NB4 (cell line): ENCODE measurements around the gene MEGF11.

Experiments used
- MYC ChIP-seq: IDR thresholded peaks from 2 replicates; pipeline ENCODE4 v1.6.1; 2011; ENCODE audit warnings: low read depth, low read length
- POLR2A ChIP-seq: IDR thresholded peaks from 2 replicates; pipeline ENCODE4 v1.6.1; 2011; ENCODE audit warnings: mild to moderate bottlenecking; ENCODE audit not compliant: insufficient read length; ENCODE audit errors: extremely low read depth
- TF ChIP-seq, protein P1 (sequence below): IDR thresholded peaks from one replicate; pipeline ENCODE4 v1.5.1; 2012; ENCODE audit warnings: low read depth, low read length
- TF ChIP-seq, protein P2 (sequence below): IDR thresholded peaks from 2 replicates; pipeline ENCODE4 v1.6.1; 2011; ENCODE audit warnings: low read depth, low read length

DNA sequence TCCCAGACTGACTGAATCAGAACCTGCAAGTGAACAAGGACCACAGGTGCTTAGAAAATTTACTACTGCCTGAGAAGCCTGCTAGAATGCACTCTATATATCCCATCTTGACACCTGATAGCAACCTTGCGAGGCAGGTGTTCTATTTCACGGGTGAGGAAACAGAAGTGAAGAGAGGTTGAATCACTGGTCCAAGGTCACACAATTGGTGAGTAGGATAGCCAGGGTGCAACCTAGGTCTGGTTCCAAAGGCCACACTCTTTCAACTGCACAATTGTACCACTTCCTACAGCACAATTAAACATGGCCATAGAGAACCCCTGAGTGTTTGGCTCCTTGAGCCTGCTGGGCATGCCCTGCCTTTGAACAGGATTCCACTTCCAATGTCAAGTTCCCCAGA is 297.2 kb downstream of the MEGF11 start:
- TF ChIP-seq POLR2A (no peak), MYC (no peak)
- TF ChIP-seq, protein P1, sequence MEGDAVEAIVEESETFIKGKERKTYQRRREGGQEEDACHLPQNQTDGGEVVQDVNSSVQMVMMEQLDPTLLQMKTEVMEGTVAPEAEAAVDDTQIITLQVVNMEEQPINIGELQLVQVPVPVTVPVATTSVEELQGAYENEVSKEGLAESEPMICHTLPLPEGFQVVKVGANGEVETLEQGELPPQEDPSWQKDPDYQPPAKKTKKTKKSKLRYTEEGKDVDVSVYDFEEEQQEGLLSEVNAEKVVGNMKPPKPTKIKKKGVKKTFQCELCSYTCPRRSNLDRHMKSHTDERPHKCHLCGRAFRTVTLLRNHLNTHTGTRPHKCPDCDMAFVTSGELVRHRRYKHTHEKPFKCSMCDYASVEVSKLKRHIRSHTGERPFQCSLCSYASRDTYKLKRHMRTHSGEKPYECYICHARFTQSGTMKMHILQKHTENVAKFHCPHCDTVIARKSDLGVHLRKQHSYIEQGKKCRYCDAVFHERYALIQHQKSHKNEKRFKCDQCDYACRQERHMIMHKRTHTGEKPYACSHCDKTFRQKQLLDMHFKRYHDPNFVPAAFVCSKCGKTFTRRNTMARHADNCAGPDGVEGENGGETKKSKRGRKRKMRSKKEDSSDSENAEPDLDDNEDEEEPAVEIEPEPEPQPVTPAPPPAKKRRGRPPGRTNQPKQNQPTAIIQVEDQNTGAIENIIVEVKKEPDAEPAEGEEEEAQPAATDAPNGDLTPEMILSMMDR = no peak
- TF ChIP-seq, protein P2, sequence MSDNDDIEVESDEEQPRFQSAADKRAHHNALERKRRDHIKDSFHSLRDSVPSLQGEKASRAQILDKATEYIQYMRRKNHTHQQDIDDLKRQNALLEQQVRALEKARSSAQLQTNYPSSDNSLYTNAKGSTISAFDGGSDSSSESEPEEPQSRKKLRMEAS = no peak
